HEK293T (cell line): ENCODE data around the gene NUBPL.
"Not testable (repeated sequence)": the region's sequence is repeated elsewhere in the genome, so short reads cannot be mapped to it uniquely, and the experiment has no call there.

Experiments
- CTCF ChIA-PET: fragments of 350-600 bp; formaldehyde crosslinking; extraction: SDS; loops from one replicate; lab custom pipeline; 2021; ENCODE audit warnings: antibody characterized with exemption, inconsistent platforms; lab: Yijun Ruan, JAX
- POLR2A ChIA-PET: fragments of 350-600 bp; formaldehyde crosslinking; extraction: SDS; loops from one replicate; lab custom pipeline; 2020; ENCODE audit warnings: antibody characterized with exemption, inconsistent platforms; lab: Yijun Ruan, JAX
- DNase-seq: peaks from one replicate; pipeline ENCODE4 v3.0.0; 2012; ENCODE audit warnings: mixed read lengths; ENCODE audit errors: extremely low spot score
- ARNT ChIP-seq: fragments of 450-650 bp; IDR thresholded peaks from 2 replicates; pipeline ENCODE4 v1.6.1; 2017; ENCODE audit warnings: mild to moderate bottlenecking
- BHLHE40 ChIP-seq: fragments of 450-650 bp; IDR thresholded peaks from 2 replicates; pipeline ENCODE4 v1.6.1; 2016; ENCODE audit warnings: mild to moderate bottlenecking, moderate library complexity, borderline replicate concordance
- CTBP1 ChIP-seq: fragments of 450-650 bp; IDR thresholded peaks from 2 replicates; pipeline ENCODE4 v1.6.1; 2016; ENCODE audit warnings: borderline replicate concordance
- ELF4 ChIP-seq: fragments of 450-650 bp; IDR thresholded peaks from 2 replicates; pipeline ENCODE4 v1.6.1; 2017; ENCODE audit warnings: antibody characterized with exemption
- FOXA1 ChIP-seq: fragments of 450-650 bp; IDR thresholded peaks from 2 replicates; pipeline ENCODE4 v1.6.1; 2016; ENCODE audit warnings: mild to moderate bottlenecking
- FOXK2 ChIP-seq: fragments of 450-650 bp; IDR thresholded peaks from 2 replicates; pipeline ENCODE4 v1.6.1; 2016; ENCODE audit warnings: mild to moderate bottlenecking
- FOXM1 ChIP-seq: fragments of 450-650 bp; IDR thresholded peaks from 2 replicates; pipeline ENCODE4 v1.6.1; 2017; ENCODE audit warnings: mild to moderate bottlenecking, borderline replicate concordance
- HDGF ChIP-seq: fragments of 450-650 bp; IDR thresholded peaks from 2 replicates; pipeline ENCODE4 v1.6.1; 2017; ENCODE audit warnings: antibody characterized with exemption, borderline replicate concordance
- L3MBTL2 ChIP-seq: fragments of 450-650 bp; conservative IDR thresholded peaks from 2 replicates; pipeline ENCODE4 v1.6.1; 2016; ENCODE audit warnings: mild to moderate bottlenecking
- LEF1 ChIP-seq: fragments of 450-650 bp; IDR thresholded peaks from 2 replicates; pipeline ENCODE4 v1.6.1; 2017; ENCODE audit warnings: mild to moderate bottlenecking, borderline replicate concordance
- NFRKB ChIP-seq: fragments of 450-650 bp; IDR thresholded peaks from 2 replicates; pipeline ENCODE4 v1.6.1; 2016; ENCODE audit warnings: mild to moderate bottlenecking, moderate library complexity
- SP1 ChIP-seq: fragments of 450-650 bp; IDR thresholded peaks from 2 replicates; pipeline ENCODE4 v1.6.1; 2017
- SUZ12 ChIP-seq: fragments of 450-650 bp; IDR thresholded peaks from 2 replicates; pipeline ENCODE4 v1.6.1; 2016; ENCODE audit warnings: mild to moderate bottlenecking
- TARDBP ChIP-seq: fragments of 450-650 bp; IDR thresholded peaks from 2 replicates; pipeline ENCODE4 v1.6.1; 2016
- ZNF384 ChIP-seq: fragments of 450-650 bp; IDR thresholded peaks from 2 replicates; pipeline ENCODE4 v1.6.1; 2016
- TF ChIP-seq, protein P1 (sequence below): fragments of 450-650 bp; IDR thresholded peaks from 2 replicates; pipeline ENCODE4 v1.6.1; 2016

NUBPL gene

DNA sequence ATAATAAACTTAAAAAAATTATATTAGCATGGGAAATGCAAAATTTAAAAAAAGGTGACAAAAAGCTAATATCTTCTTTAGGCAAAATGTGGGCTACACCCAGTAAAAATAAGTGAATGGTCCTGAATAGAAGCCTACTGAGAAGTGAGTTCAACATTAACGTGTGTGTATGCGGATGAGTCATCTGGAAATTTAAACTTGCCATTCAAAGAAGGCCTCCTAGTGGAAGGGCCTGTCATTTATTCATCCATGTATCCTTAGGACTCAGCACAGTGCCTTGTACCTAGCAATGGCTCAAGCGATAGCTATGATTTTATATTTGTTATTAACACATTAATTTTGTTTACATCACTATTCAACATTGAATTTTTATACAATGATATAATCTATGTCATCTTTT, 226.2 kb downstream of the NUBPL start:
- POLR2A ChIA-PET: no interaction called here
- CTCF ChIA-PET: no interaction called here
- peak; percentile 6 for DNase-seq
- TF ChIP-seq ARNT (no peak), TARDBP (no peak), FOXK2 (no peak)

DNA sequence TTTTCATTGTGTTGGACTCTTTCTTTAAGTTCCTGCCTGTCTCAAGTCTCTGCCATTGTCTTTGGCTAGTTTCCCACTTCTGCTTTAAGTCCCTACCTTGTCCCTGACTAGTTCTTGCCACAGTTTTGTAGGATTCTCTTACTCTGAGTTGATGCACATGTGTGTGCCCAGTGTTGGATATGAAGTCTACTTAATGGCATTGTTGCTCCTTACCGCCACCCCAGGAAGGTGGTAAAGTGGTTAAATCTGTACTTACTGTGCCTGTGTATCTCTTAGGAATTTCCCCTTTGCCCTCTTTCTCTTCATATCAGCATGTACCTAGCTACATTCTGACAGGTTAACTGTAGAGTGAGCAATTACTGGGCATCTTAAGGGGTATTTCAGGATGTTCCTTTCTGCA, 227.1 kb downstream of the NUBPL start:
- DNase-seq: no peak
- TF ChIP-seq L3MBTL2: no peak
- TF ChIP-seq NFRKB: no peak
- TF ChIP-seq ELF4: no peak
- no peak for TF ChIP-seq ARNT
- no peak for TF ChIP-seq LEF1
- TF ChIP-seq ZNF384: no peak
- no peak for TF ChIP-seq FOXM1
- TF ChIP-seq CTBP1: no peak
- TF ChIP-seq FOXA1: no peak
- no peak for TF ChIP-seq BHLHE40
- TF ChIP-seq SUZ12: no peak
- no peak for TF ChIP-seq HDGF
- TF ChIP-seq TARDBP: no peak
- TF ChIP-seq FOXK2: no peak
- TF ChIP-seq, protein P1, sequence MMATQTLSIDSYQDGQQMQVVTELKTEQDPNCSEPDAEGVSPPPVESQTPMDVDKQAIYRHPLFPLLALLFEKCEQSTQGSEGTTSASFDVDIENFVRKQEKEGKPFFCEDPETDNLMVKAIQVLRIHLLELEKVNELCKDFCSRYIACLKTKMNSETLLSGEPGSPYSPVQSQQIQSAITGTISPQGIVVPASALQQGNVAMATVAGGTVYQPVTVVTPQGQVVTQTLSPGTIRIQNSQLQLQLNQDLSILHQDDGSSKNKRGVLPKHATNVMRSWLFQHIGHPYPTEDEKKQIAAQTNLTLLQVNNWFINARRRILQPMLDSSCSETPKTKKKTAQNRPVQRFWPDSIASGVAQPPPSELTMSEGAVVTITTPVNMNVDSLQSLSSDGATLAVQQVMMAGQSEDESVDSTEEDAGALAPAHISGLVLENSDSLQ: no peak
- TF ChIP-seq SP1: no peak
- ChIA-PET POLR2A (no interaction called here), CTCF (interaction anchor here (0.6 kb wide), 1 partner anchor 138 kb away, joined by 3 read pairs; no protein-coding TSS in a partner anchor)

DNA sequence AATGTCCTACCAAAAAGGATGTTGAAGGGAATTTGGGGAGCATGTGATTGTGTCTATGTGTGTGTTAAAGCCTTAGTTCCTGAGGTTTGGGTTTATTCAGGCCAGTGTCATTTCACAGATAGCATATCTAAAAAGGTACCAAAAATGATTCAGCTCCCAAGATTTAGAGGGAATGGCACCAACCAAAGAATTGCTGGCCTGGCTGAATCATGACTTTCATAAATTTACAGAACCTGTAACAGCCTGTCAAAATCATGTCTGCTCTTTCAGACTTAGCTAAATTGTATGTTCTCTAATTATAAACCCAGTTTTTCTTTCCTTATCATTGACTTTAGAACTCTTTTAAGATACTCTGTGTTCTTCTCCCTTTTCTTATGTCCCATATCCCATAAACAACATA, 231.5 kb downstream of the NUBPL start:
- ChIA-PET CTCF (no interaction called here), POLR2A (no interaction called here)
- TF ChIP-seq L3MBTL2: no peak
- TF ChIP-seq SP1: no peak
- no peak for TF ChIP-seq BHLHE40
- no peak for DNase-seq

DNA sequence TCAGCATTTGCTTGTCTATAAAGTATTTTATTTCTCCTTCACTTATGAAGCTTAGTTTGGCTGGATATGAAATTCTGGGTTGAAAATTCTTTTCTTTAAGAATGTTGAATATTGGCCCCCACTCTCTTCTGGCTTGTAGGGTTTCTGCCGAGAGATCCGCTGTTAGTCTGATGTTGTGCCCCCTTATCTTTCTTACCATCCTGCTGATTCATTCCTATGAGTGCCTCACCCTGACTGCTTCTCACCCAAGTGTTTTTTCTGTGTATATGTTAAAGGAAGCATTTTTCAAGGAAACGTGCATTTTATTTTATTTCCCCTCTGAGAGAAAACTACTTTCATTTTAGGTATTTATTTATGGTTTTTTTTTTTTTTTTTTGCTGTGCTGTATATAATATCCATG, 236.7 kb downstream of the NUBPL start:
- DNase-seq, POLR2A ChIA-PET, CTCF ChIA-PET: not testable (repeated sequence)

DNA sequence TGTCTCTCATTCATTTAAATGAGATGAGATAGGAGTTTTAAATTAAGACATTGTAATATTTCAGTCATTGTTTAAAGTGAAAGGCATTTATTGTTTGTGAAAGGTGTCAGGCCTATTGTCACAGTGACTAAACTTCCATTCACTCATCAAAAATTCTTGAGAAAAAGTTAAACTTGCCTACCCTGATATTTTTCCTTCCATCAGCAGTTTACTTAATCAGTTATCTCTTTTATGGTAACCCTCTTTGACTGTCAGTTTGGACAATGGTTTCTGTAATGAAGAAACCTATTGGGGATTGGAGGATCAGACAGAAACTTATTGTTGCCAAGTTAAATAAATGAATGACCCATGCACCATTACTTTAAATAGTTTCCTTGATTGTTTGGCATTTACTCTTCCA, 241.6 kb downstream of the NUBPL start:
- ChIA-PET POLR2A (no interaction called here), CTCF (no interaction called here)
- TF ChIP-seq, protein P1: no peak
- TF ChIP-seq TARDBP (no peak), HDGF (no peak), FOXM1 (no peak), ARNT (no peak), FOXK2 (no peak), SUZ12 (no peak), L3MBTL2 (no peak), ELF4 (no peak), LEF1 (no peak), ZNF384 (no peak), NFRKB (no peak)
- no peak for DNase-seq

DNA sequence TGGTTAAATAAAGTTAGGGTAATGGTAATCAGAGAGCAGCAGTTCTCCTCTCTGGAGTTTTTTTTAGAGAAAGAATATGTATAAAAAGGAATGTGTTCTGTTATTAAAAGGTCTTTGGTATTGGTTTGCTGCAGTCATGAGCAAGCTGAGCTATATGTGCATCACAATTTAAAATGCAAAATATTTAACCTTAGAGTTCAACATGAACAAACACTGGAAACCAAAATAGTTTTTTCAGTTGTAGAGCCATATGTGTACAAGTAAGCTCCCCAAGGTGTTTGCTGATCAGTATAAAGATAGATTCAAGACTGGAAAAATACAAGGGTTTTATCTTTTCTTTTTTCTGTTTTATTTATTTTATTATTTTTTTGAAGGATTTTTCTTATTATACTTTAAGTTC, 245.0 kb downstream of the NUBPL start:
- ChIA-PET POLR2A (no interaction called here), CTCF (no interaction called here)
- DNase-seq: no peak
- no peak for TF ChIP-seq FOXM1
- no peak for TF ChIP-seq BHLHE40

DNA sequence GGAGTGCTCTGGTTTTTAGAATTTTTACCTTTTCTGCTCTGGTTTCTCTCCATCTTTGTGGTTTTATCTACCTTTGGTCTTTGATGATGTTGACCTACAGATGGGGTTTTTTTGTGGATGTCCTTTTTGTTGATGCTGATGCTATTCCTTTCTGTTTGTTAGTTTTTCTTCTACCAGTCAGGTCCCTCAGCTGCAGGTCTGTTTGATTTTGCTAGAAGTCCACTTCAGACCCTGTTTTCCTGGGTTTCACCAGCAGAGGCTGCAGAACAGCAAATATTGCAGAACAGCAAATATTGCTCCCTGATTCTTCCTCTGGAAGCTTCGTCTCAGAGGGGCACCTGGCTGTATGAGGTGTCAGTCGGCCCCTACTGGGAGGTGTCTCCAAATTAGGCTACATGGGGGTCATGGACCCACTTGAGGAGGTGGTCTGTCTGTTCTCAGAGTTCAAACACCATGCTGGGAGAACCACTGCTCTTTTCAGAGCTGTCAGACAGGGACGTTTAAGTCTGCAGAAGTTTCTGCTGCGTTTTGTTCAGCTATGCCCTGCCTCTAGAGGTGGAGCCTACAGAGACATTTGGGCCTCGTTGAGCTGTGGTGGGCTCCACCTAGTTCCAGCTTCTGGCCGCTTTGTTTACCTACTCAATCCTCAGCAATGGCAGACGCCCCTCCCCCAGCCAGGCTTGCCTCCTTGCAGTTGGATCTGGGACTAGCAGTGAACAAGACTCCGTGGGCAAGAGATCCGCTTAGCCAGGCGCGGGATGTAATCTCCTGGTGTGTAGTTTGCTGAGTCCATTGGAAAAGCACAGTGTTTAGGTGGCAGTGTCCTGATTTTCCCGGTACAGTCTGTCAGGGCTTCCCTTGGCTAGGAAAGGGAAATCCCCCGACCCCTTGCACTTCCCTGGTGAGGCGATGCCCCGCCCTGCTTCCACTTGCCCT, 250.8 kb downstream of the NUBPL start:
- DNase-seq, CTCF ChIA-PET, POLR2A ChIA-PET: not testable (repeated sequence)

DNA sequence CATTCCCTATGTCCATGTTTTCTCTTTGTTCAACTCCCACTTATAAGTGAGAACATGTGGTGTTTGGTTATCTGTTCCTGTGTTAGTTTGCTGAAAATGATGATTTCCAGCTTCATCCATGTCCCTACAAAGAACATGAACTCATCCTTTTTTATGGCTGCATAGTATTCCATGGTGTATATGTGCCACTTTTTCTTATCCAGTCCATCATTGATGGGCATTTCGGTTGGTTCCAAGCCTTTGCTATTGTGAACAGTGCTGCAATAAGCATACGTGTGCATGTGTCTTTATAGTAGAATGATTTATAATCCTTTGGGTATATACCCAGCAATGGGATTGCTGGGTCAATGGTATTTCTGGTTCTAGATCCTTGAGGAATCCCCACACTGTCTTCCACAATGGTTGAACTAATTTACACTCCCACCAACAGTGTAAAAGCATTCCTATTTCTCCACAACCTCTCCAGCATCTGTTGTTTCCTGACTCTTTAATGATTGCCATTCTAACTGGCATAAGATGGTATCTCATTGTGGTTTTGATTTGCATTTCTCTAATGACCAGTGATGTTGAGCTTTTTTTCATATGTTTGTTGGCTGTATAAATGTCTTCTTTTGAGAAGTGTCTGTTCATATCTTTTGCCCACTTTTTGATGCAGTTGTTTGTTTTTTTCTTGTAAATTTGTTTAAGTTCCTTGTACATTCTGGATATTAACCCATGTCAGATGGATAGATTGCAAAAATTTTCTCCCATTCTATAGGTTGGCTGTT, 252.7 kb downstream of the NUBPL start:
- DNase-seq, CTCF ChIA-PET, POLR2A ChIA-PET: not testable (repeated sequence)
